MCF 10A (cell line): ENCODE results near the gene AKTIP. TPM values are rescaled to one million over a fixed set of nuclear protein-coding genes. Genes with fewer than 3 reads are reported as not detected.

Experiments used
- BruUV-seq: library from RNA; stranded (reverse); fragments of 400-500 nt; replicated peaks from 2 replicates; lab custom pipeline; 2021; lab: Mats Ljungman, UMichigan
- CTCF ChIA-PET: fragments of 300-600 bp; sonication (Branson Sonifier 250); formaldehyde crosslinking; extraction: SDS; loops from one replicate; lab custom pipeline; 2021; ENCODE audit warnings: antibody characterized with exemption, inconsistent platforms; lab: Yijun Ruan, JAX
- POLR2A ChIA-PET: fragments of 300-600, 350-650 bp; sonication (Branson Sonifier 250); formaldehyde crosslinking; extraction: SDS; loops from one replicate; lab custom pipeline; 2020; ENCODE audit warnings: antibody characterized with exemption, inconsistent platforms; lab: Yijun Ruan, JAX
- DNase-seq: peaks from one replicate; pipeline ENCODE4 v3.0.0-alpha.2; 2018; ENCODE audit not compliant: unreplicated experiment
- H3K27ac Mint-ChIP-seq: one replicate; pipeline ENCODE4 v1.8.0; 2022; ENCODE audit warnings: mild to moderate bottlenecking, low read depth, mixed read lengths; ENCODE audit not compliant: unreplicated experiment
- H3K27me3 Mint-ChIP-seq: one replicate; pipeline ENCODE4 v1.8.0; 2022; ENCODE audit warnings: mixed read lengths; ENCODE audit not compliant: insufficient read depth, unreplicated experiment
- H3K36me3 Mint-ChIP-seq: one replicate; pipeline ENCODE4 v1.8.0; 2022; ENCODE audit warnings: mild to moderate bottlenecking, moderate library complexity, mixed read lengths; ENCODE audit not compliant: insufficient read depth, unreplicated experiment
- H3K4me1 Mint-ChIP-seq: one replicate; pipeline ENCODE4 v1.8.0; 2022; ENCODE audit warnings: mixed read lengths; ENCODE audit not compliant: insufficient read depth, unreplicated experiment
- H3K4me3 Mint-ChIP-seq: one replicate; pipeline ENCODE4 v1.8.0; 2022; ENCODE audit warnings: mild to moderate bottlenecking, moderate library complexity, mixed read lengths; ENCODE audit not compliant: unreplicated experiment
- H3K9me3 Mint-ChIP-seq: one replicate; pipeline ENCODE4 v1.8.0; 2022; ENCODE audit warnings: mixed read lengths; ENCODE audit not compliant: unreplicated experiment
- CTCF ChIP-seq: fragments of 200-600 bp; IDR thresholded peaks from one replicate; pipeline ENCODE4 v1.8.0; 2022; ENCODE audit warnings: antibody characterized with exemption, mild to moderate bottlenecking; ENCODE audit not compliant: unreplicated experiment
- intact Hi-C: fragments of 100-400 bp; cut with micrococcal nuclease; formaldehyde crosslinking; loops from 2 replicates; pipeline ENCODE4 v1.14.1; 2022
- total RNA-seq: library from RNA; stranded (reverse); gene quantifications from 2 replicates; pipeline ENCODE4 v1.2.3, GENCODE V29; 2022

The AKTIP gene
- total RNA-seq, 1 experiment from 2014 or later, result 30.3 TPM

GRCh38 chr16:53492503-53492902 lies 10.5 kb downstream of the AKTIP start:
- CTCF ChIA-PET, result interaction anchor here (0.5 to 1.0 kb wide), 2 partner anchors 31 to 210 kb away, joined by 3 read pairs; no protein-coding TSS in a partner anchor
- POLR2A ChIA-PET, result no interaction called here
- DNase-seq, result no peak
- no peaks in the 10 kb centered on the region for H3K27me3 Mint-ChIP-seq
- H3K4me3 Mint-ChIP-seq, result no peak overlapping the region
- BruUV-seq, result no TSS peak
- intact Hi-C loops, result no loop called here
- peaks cover 91% of the 10 kb centered on the region for H3K36me3 Mint-ChIP-seq
- no peak for TF ChIP-seq CTCF
- no peak overlapping the region for H3K27ac Mint-ChIP-seq
- no peaks in the 10 kb centered on the region for H3K9me3 Mint-ChIP-seq
- H3K4me1 Mint-ChIP-seq, result no peaks in the 10 kb centered on the region

GRCh38 chr16:53489755-53490154 lies 13.3 kb downstream of the AKTIP start:
- Mint-ChIP-seq H3K27me3 (no peaks in the 10 kb centered on the region), H3K9me3 (no peaks in the 10 kb centered on the region), H3K4me1 (no peaks in the 10 kb centered on the region), H3K36me3 (peaks cover 91% of the 10 kb centered on the region), H3K27ac (no peak overlapping the region), H3K4me3 (no peak overlapping the region)
- no TSS peak for BruUV-seq
- intact Hi-C loops, result no loop called here
- CTCF ChIA-PET, result interaction anchor here (0.6 kb wide), 1 partner anchor 38 kb away, joined by 3 read pairs; no protein-coding TSS in a partner anchor
- POLR2A ChIA-PET, result interaction anchor here (0.6 to 1.3 kb wide), 2 partner anchors 11 to 15 kb away, joined by 3 to 5 read pairs; no protein-coding TSS in a partner anchor
- DNase-seq, result no peak
- TF ChIP-seq CTCF, result no peak

- no peak for DNase-seq
- H3K4me1 Mint-ChIP-seq, result no peaks in the 10 kb centered on the region
- TF ChIP-seq CTCF, result no peak
- no peak overlapping the region for H3K4me3 Mint-ChIP-seq
- H3K27me3 Mint-ChIP-seq, result no peaks in the 10 kb centered on the region
- POLR2A ChIA-PET, result interaction anchor here (0.6 kb wide), 1 partner anchor 1457 kb away, joined by 3 read pairs; no protein-coding TSS in a partner anchor
- BruUV-seq, result no TSS peak
- H3K36me3 Mint-ChIP-seq, result peaks cover 84% of the 10 kb centered on the region
- H3K9me3 Mint-ChIP-seq, result no peaks in the 10 kb centered on the region
- H3K27ac Mint-ChIP-seq, result no peak overlapping the region
- intact Hi-C loops, result no loop called here
- CTCF ChIA-PET, result no interaction called here
Observed at GRCh38 chr16:53486230-53486629, 16.8 kb downstream of the AKTIP start.

GRCh38 chr16:53484542-53484941 lies 18.5 kb downstream of the AKTIP start:
- Mint-ChIP-seq H3K9me3 (no peaks in the 10 kb centered on the region), H3K27ac (no peak overlapping the region), H3K4me1 (no peaks in the 10 kb centered on the region), H3K4me3 (no peak overlapping the region), H3K36me3 (peaks cover 84% of the 10 kb centered on the region), H3K27me3 (no peaks in the 10 kb centered on the region)
- no TSS peak for BruUV-seq
- intact Hi-C loops, result no loop called here
- no peak for DNase-seq
- ChIA-PET POLR2A (interaction anchor here (1.1 kb wide), 1 partner anchor 39 kb away, joined by 3 read pairs; no protein-coding TSS in a partner anchor), CTCF (no interaction called here)
- TF ChIP-seq CTCF, result no peak
